ENCODE data around the gene NR5A2.

NR5A2 gene

DNA sequence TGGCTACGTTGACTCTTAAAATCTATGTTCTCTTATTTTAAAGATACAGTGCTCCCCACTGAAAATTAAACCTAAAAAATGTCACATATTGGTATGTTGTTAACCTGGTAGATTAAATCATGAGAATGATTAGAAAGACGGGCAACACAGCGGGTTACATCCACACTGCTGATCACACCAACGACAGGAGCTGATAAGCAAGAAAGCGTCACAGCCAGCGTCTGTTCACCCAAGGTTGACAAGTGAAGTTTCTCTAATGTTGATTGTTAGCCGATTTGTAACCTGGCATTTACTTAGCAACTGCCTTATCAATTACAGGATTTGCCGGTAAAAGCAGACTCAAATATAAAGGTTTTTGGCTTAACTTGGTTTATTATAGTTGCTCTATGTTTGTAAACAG, 149.3 kb downstream of the NR5A2 start:
- ChIA-PET CTCF (interaction anchor here (0.5 to 1.4 kb wide), 2 partner anchors 102 to 445 kb away, joined by 3 read pairs; no protein-coding TSS in a partner anchor), POLR2A (no interaction called here)
- H3K4me1 ChIP-seq (ENCODE audit: control insufficient read depth, insufficient read depth, low read length) = no peaks in the 10 kb centered on the region
- no peak overlapping the region for H3K4me3 ChIP-seq (ENCODE audit: low read depth, low read length)
- no peak for TF ChIP-seq ZNF777 (tag by site-specific recombination; IDR thresholded peaks at IDR 0.05; ENCODE audit: borderline replicate concordance)
- H3K36me3 ChIP-seq (ENCODE audit: control insufficient read depth in 2 of 2, insufficient read depth in 1 of 2, low read length in 2 of 2) = no peaks in the 10 kb centered on the region
- H3K9me3 ChIP-seq (ENCODE audit: control insufficient read depth, insufficient read depth, low read depth, low read length) = no peaks in the 10 kb centered on the region
- no peak overlapping the region for H3K27ac ChIP-seq (ENCODE audit: extremely low read depth, low read depth, low read length)

- ChIA-PET POLR2A (no interaction called here), CTCF (interaction anchor here (1.2 kb wide), 1 partner anchor 11 kb away, joined by 4 read pairs; no protein-coding TSS in a partner anchor)
- Histone ChIP-seq H3K4me3 (ENCODE audit: low read depth, low read length) (no peak overlapping the region), H3K27ac (ENCODE audit: extremely low read depth, low read depth, low read length) (no peak overlapping the region), H3K9me3 (ENCODE audit: control insufficient read depth, insufficient read depth, low read depth, low read length) (no peaks in the 10 kb centered on the region), H3K36me3 (ENCODE audit: control insufficient read depth in 2 of 2, insufficient read depth in 1 of 2, low read length in 2 of 2) (no peaks in the 10 kb centered on the region), H3K4me1 (ENCODE audit: control insufficient read depth, insufficient read depth, low read length) (no peaks in the 10 kb centered on the region)
- TF ChIP-seq ZNF776 (tag by site-specific recombination; IDR thresholded peaks at IDR 0.05; ENCODE audit: borderline replicate concordance) = no peak
- TF ChIP-seq ZSCAN30 (tag by site-specific recombination; IDR thresholded peaks at IDR 0.05) = no peak
- TF ChIP-seq ZNF10 (tag by site-specific recombination; IDR thresholded peaks at IDR 0.05) = no peak
- TF ChIP-seq GFI1B (tag by site-specific recombination; IDR thresholded peaks at IDR 0.05) = no peak
- no peak for TF ChIP-seq SALL2 (tag by site-specific recombination; IDR thresholded peaks at IDR 0.05; ENCODE audit: borderline replicate concordance)
- no peak for TF ChIP-seq ZNF707 (tag by site-specific recombination; IDR thresholded peaks at IDR 0.05)
- TF ChIP-seq ZNF19 (tag by site-specific recombination; IDR thresholded peaks at IDR 0.05; ENCODE audit: low read depth) = no peak
- no peak for TF ChIP-seq ZNF391 (tag by site-specific recombination; IDR thresholded peaks at IDR 0.05; ENCODE audit: borderline replicate concordance, low read depth)
These were observed 150.8 kb downstream of the NR5A2 start for GRCh38 chr1:200178340-200178739.

DNA sequence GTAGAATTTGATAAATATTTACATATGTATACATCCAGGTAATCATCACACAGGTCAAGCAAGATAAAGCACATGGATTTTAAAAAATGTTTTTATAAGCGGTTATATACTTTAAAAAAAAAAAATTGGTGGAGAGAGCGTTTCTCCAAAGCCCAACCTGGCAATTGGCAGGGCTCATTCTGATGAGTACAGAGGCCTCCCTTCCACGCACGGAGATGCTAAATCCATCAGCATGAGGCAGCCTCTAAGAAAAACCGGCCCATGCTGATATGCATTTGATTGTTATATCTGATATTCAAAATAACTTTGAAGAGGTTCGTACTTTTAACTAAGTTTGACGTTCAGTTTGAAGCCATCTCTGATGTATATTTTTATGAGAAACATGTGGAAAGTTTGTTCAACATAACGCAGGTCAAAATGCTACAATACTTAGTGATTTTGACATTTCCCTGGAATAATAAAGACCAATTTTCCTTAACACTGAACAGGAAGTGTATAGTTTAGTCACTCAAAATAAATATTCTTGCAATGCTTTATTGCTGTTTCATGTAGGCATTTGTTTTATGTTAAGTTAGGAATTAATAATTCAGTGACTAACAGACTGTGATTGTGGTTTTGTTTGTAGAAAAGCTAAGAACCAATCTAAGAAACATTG, 151.7 kb downstream of the NR5A2 start:
- ChIA-PET CTCF (interaction anchor here (1.2 kb wide), 1 partner anchor 12 kb away, joined by 4 read pairs; no protein-coding TSS in a partner anchor), POLR2A (no interaction called here)
- TF ChIP-seq ZNF449 (tag by site-specific recombination; IDR thresholded peaks at IDR 0.05) (peak; percentile 86; the same call in 1 of the 2 replicates), ZNF366 (tag by site-specific recombination; conservative IDR thresholded peaks at IDR 0.05) (no peak)
- H3K4me1 ChIP-seq (ENCODE audit: control insufficient read depth, insufficient read depth, low read length) = 0 out of 2 replicates have a peak, but pooled peaks cover 3% of the 10 kb centered on the region
- no peaks in the 10 kb centered on the region for H3K36me3 ChIP-seq (ENCODE audit: control insufficient read depth in 2 of 2, insufficient read depth in 1 of 2, low read length in 2 of 2)
- H3K4me3 ChIP-seq (ENCODE audit: low read depth, low read length) = no peak overlapping the region
- H3K9me3 ChIP-seq (ENCODE audit: control insufficient read depth, insufficient read depth, low read depth, low read length) = no peaks in the 10 kb centered on the region
- H3K27ac ChIP-seq (ENCODE audit: extremely low read depth, low read depth, low read length) = no peak overlapping the region

GRCh38 chr1:200179781-200180160, 152.3 kb downstream of the NR5A2 start:
- Histone ChIP-seq H3K9me3 (ENCODE audit: control insufficient read depth, insufficient read depth, low read depth, low read length) (no peaks in the 10 kb centered on the region), H3K36me3 (ENCODE audit: control insufficient read depth in 2 of 2, insufficient read depth in 1 of 2, low read length in 2 of 2) (no peaks in the 10 kb centered on the region), H3K27ac (ENCODE audit: extremely low read depth, low read depth, low read length) (no peak overlapping the region), H3K4me1 (ENCODE audit: control insufficient read depth, insufficient read depth, low read length) (0 out of 2 replicates have a peak, but pooled peaks cover 3% of the 10 kb centered on the region), H3K4me3 (ENCODE audit: low read depth, low read length) (no peak overlapping the region)
- POLR2A ChIA-PET = no interaction called here
- TF ChIP-seq ZNF350 (tag by site-specific recombination; IDR thresholded peaks at IDR 0.05) = no peak
- TF ChIP-seq ZFP41 (tag by site-specific recombination; IDR thresholded peaks at IDR 0.05; ENCODE audit: borderline replicate concordance) = no peak
- TF ChIP-seq, protein P1, sequence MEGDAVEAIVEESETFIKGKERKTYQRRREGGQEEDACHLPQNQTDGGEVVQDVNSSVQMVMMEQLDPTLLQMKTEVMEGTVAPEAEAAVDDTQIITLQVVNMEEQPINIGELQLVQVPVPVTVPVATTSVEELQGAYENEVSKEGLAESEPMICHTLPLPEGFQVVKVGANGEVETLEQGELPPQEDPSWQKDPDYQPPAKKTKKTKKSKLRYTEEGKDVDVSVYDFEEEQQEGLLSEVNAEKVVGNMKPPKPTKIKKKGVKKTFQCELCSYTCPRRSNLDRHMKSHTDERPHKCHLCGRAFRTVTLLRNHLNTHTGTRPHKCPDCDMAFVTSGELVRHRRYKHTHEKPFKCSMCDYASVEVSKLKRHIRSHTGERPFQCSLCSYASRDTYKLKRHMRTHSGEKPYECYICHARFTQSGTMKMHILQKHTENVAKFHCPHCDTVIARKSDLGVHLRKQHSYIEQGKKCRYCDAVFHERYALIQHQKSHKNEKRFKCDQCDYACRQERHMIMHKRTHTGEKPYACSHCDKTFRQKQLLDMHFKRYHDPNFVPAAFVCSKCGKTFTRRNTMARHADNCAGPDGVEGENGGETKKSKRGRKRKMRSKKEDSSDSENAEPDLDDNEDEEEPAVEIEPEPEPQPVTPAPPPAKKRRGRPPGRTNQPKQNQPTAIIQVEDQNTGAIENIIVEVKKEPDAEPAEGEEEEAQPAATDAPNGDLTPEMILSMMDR (tag by site-specific recombination; IDR thresholded peaks at IDR 0.05) = no peak
- no peak for TF ChIP-seq ZNF433 (tag by site-specific recombination; IDR thresholded peaks at IDR 0.05; ENCODE audit: low read depth)
- TF ChIP-seq ZNF548 (tag by site-specific recombination; IDR thresholded peaks at IDR 0.05) = no peak
- TF ChIP-seq BCL11B (tag by site-specific recombination; IDR thresholded peaks at IDR 0.05; ENCODE audit: low read depth) = no peak
- TF ChIP-seq ZNF302 (tag by site-specific recombination; IDR thresholded peaks at IDR 0.05; ENCODE audit: low read depth) = no peak
- no peak for TF ChIP-seq ZNF629 (tag by site-specific recombination; IDR thresholded peaks at IDR 0.05)
- CTCF ChIA-PET = interaction anchor here (1.2 kb wide), 1 partner anchor 13 kb away, joined by 4 read pairs; no protein-coding TSS in a partner anchor

Data from HEK293 (cell line).